Cardiac muscle cell (in vitro differentiated cells and primary cell): ENCODE data around the gene ZSCAN1. TPM values are rescaled to one million over a fixed set of nuclear protein-coding genes. Genes with fewer than 3 reads are reported as not detected.

Experiments
- DNase-seq, 2 donors: peaks; one replicate each; pipeline versions ENCODE4 v3.0.0 to v3.0.0-alpha.2; 2010 to 2017; ENCODE audit warnings: low read depth in 1 of 2, low spot score in 1 of 2
- H3K27ac ChIP-seq: fragments of 200-600 bp; sonication (generic); 2 replicates; pipeline ENCODE4 v1.5.1; 2016
- H3K27me3 ChIP-seq: fragments of 200-600 bp; sonication (generic); 2 replicates; pipeline ENCODE4 v1.6.0; 2016; ENCODE audit warnings: control low read depth
- H3K36me3 ChIP-seq: fragments of 200-600 bp; sonication (generic); 2 replicates; pipeline ENCODE4 v1.5.1; 2016; ENCODE audit warnings: control low read depth
- H3K4me1 ChIP-seq: fragments of 200-600 bp; sonication (generic); 2 replicates; pipeline ENCODE4 v1.8.1; 2017; ENCODE audit warnings: low read depth, mild to moderate bottlenecking, mixed run types
- H3K4me3 ChIP-seq: fragments of 200-600 bp; sonication (generic); 2 replicates; pipeline ENCODE4 v1.5.1; 2016; ENCODE audit warnings: mild to moderate bottlenecking
- H3K9me3 ChIP-seq: fragments of 200-600 bp; sonication (generic); 2 replicates; pipeline ENCODE4 v1.5.1; 2017; ENCODE audit warnings: low read depth, mild to moderate bottlenecking, control low read depth
- CTCF ChIP-seq: IDR thresholded peaks from 2 replicates; pipeline ENCODE4 v1.5.1; 2012; ENCODE audit warnings: low read depth, mild to moderate bottlenecking, low read length
- polyA plus RNA-seq: library from polyadenylated mRNA; unstranded; fragments of >200 nt; fragmentation: Nextera tagmentation; extraction: Ambion mirVana; gene quantifications from 2 replicates; pipeline ENCODE4 v1.2.1, GENCODE V29; 2016
- total RNA-seq: library from RNA; depleted of rRNA; stranded (reverse); fragments of >200 nt; gene quantifications from 2 replicates; pipeline ENCODE4 v1.2.3, GENCODE V29; 2016

The ZSCAN1 gene
- total and polyA plus RNA-seq, 2 experiments from 2014 or later, result 24.6 to 31.9 TPM

GRCh38 chr19:58079792-58080191 lies 46.0 kb downstream of the ZSCAN1 start:
- H3K36me3 ChIP-seq, result peaks cover 8% of the 10 kb centered on the region
- no peak overlapping the region for H3K4me3 ChIP-seq
- DNase-seq, result no peak
- no peak for TF ChIP-seq CTCF
- H3K9me3 ChIP-seq, result no peaks in the 10 kb centered on the region
- H3K27ac ChIP-seq, result no peak overlapping the region
- no peaks in the 10 kb centered on the region for H3K27me3 ChIP-seq
- H3K4me1 ChIP-seq, result no peaks in the 10 kb centered on the region

GRCh38 chr19:58083021-58083420 lies 49.2 kb downstream of the ZSCAN1 start:
- Histone ChIP-seq H3K9me3 (no peaks in the 10 kb centered on the region), H3K36me3 (peaks cover 8% of the 10 kb centered on the region), H3K27ac (no peak overlapping the region), H3K27me3 (no peaks in the 10 kb centered on the region), H3K4me1 (no peaks in the 10 kb centered on the region), H3K4me3 (no peak overlapping the region)
- TF ChIP-seq CTCF, result no peak
- DNase-seq, result no peak

- no peak for TF ChIP-seq CTCF
- DNase-seq, result no peak
- no peaks in the 10 kb centered on the region for H3K4me1 ChIP-seq
- H3K4me3 ChIP-seq, result no peak overlapping the region
- no peak overlapping the region for H3K27ac ChIP-seq
- no peaks in the 10 kb centered on the region for H3K9me3 ChIP-seq
- H3K36me3 ChIP-seq, result peaks cover 10% of the 10 kb centered on the region
- no peaks in the 10 kb centered on the region for H3K27me3 ChIP-seq
These were observed 50.9 kb downstream of the ZSCAN1 start for GRCh38 chr19:58084596-58085347.

DNA sequence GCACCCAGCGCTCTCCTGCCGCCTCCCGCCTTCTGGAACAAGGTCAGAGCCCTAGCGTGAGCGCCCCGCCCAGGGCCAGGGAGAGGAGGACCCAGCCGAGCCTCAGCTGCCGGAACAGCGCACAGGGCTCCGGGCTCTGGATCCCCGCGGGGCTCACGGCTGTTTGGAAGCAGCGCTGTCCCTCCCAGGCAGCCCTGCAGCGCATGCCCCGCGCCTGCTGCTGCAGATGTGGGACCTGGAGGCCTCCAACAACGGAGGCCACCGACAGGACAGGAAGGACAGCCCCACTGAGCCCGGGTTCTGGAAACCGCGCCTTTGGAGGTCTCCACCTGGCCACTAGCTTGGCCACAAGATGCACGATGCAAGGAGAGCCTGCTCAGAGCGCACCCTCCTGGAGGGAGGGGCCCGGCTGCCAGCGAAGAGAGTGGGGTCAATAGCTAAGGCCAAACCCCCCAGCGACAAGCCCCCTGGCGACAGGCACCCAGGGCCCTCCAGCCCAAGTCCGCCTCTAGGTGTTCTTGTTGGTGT lies 51.6 kb downstream of the ZSCAN1 start:
- H3K36me3 ChIP-seq, result peaks cover 10% of the 10 kb centered on the region
- no peak overlapping the region for H3K4me3 ChIP-seq
- H3K4me1 ChIP-seq, result no peaks in the 10 kb centered on the region
- no peak for DNase-seq
- H3K27ac ChIP-seq, result no peak overlapping the region
- no peaks in the 10 kb centered on the region for H3K27me3 ChIP-seq
- no peak for TF ChIP-seq CTCF
- no peaks in the 10 kb centered on the region for H3K9me3 ChIP-seq

- Histone ChIP-seq H3K4me1 (no peaks in the 10 kb centered on the region), H3K27ac (no peak overlapping the region), H3K27me3 (no peaks in the 10 kb centered on the region), H3K4me3 (no peak overlapping the region), H3K36me3 (peaks cover 10% of the 10 kb centered on the region), H3K9me3 (no peaks in the 10 kb centered on the region)
- no peak for DNase-seq
- TF ChIP-seq CTCF, result no peak
These were observed 53.2 kb downstream of the ZSCAN1 start for GRCh38 chr19:58086825-58087710.
